NB4 (cell line): Measurements from ENCODE around the gene ARL16.

Source experiments
- MAX ChIP-seq: IDR thresholded peaks from 2 replicates; pipeline ENCODE4 v1.6.1; 2011; ENCODE audit warnings: low read depth, low read length
- MYC ChIP-seq: IDR thresholded peaks from 2 replicates; pipeline ENCODE4 v1.6.1; 2011; ENCODE audit warnings: low read depth, low read length
- POLR2A ChIP-seq: IDR thresholded peaks from 2 replicates; pipeline ENCODE4 v1.6.1; 2011; ENCODE audit warnings: mild to moderate bottlenecking; ENCODE audit not compliant: insufficient read length; ENCODE audit errors: extremely low read depth
- TF ChIP-seq, protein P1 (sequence below): IDR thresholded peaks from one replicate; pipeline ENCODE4 v1.5.1; 2012; ENCODE audit warnings: low read depth, low read length

- TF ChIP-seq, protein P1, sequence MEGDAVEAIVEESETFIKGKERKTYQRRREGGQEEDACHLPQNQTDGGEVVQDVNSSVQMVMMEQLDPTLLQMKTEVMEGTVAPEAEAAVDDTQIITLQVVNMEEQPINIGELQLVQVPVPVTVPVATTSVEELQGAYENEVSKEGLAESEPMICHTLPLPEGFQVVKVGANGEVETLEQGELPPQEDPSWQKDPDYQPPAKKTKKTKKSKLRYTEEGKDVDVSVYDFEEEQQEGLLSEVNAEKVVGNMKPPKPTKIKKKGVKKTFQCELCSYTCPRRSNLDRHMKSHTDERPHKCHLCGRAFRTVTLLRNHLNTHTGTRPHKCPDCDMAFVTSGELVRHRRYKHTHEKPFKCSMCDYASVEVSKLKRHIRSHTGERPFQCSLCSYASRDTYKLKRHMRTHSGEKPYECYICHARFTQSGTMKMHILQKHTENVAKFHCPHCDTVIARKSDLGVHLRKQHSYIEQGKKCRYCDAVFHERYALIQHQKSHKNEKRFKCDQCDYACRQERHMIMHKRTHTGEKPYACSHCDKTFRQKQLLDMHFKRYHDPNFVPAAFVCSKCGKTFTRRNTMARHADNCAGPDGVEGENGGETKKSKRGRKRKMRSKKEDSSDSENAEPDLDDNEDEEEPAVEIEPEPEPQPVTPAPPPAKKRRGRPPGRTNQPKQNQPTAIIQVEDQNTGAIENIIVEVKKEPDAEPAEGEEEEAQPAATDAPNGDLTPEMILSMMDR: no peak
- TF ChIP-seq POLR2A: peak; percentile 93
- TF ChIP-seq MAX: peak; percentile 78
- TF ChIP-seq MYC: peak; percentile 87
These were observed 17.0 kb downstream of the ARL16 start, which contains the start of the genes CCDC137 and OXLD1 for GRCh38 chr17:81666342-81667191.
